Endothelial cell of hepatic sinusoid (primary cell): ENCODE measurements around the gene NYNRIN.
"Not testable (repeated sequence)": the region's sequence is repeated elsewhere in the genome, so short reads cannot be mapped to it uniquely, and the experiment has no call there.

Experiments used
- in situ Hi-C: cut with HindIII; loops from 2 replicates; pipeline ENCODE4 v1.10.0; 2017; ENCODE audit warnings: low sequenced_read_pairs

NYNRIN gene

DNA sequence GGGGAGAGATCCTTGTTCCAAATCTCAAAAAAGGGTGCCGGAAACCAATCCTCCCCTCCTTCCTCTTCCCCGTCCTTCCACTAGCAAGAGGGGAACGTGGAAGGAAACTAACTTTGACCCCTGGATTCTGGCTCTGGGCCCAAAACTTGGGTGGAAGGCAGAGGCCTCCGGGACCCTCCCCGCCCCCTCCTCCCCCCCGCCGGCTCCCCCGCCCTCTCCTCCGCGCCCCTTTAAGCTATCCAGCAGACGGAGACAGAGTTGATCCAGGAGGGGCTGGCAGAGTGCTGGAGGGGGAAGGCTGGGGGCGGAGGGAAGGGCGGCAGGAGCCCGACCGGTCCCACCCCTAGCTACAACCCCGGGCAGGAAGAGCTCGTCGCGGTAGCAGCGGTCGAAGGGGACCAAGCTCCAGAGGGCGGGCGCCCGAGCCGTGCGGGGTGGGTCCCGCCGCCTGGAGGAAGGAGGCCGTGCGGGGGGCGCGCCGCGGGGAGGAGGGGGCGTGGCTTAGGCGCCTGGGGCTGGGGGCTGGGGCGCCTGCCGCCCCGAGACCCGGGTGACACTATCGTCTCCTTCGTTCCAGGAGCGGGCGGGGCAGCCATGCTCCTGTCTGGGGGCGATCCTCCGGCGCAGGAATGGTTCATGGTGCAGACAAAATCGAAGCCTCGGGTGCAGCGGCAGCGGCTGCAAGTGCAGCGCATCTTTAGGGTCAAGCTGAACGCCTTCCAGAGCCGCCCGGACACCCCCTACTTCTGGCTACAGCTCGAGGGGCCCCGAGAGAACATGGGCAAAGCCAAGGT, at the start of gene NYNRIN:
NYNRIN (plus strand) TSS at position 351 of the 794 bp plus-strand sequence; CDS start at position 595, 244 bp downstream.
- in situ Hi-C loops, result no loop called here

DNA sequence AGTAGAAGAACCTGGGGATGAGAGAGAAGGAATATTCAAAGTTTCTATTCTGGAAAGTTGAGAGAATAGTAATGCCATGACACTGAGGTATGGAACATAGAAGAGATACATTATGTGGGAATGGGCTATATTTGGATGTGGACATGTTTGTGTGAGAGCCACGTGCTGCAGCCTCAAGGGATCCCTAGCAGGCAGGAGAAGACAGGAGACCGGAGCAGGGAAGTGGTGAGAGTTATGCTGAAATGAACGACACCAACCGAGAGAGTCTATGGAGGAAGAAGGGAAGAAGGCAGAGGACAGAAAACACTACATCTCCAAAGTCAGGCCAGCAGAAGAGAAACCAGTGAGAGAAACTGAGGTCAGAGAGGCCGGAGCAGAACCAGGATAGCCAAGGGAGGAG, 49.1 kb upstream of the NYNRIN start:
- in situ Hi-C loops, result no loop called here

DNA sequence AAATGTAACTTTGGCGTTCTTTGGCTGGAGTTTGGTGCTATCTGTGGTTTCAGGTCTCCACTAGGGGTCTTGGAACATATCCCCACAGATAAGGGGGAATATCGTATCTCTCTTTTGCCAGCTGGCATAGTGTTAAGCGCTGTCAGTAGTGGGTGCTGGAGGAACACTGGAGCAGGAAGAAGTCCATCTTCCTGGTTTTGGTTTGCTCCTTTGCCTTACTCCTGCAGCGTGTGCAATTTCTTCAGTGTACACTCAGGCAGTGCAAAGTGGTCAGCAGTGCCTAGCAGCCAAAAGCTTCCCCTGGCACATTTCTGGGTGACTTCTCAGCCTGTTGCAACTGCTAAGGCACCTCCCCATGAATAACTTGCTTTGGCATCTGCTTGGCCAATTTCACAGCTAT, 47.3 kb upstream of the NYNRIN start:
- in situ Hi-C loops, result no loop called here

DNA sequence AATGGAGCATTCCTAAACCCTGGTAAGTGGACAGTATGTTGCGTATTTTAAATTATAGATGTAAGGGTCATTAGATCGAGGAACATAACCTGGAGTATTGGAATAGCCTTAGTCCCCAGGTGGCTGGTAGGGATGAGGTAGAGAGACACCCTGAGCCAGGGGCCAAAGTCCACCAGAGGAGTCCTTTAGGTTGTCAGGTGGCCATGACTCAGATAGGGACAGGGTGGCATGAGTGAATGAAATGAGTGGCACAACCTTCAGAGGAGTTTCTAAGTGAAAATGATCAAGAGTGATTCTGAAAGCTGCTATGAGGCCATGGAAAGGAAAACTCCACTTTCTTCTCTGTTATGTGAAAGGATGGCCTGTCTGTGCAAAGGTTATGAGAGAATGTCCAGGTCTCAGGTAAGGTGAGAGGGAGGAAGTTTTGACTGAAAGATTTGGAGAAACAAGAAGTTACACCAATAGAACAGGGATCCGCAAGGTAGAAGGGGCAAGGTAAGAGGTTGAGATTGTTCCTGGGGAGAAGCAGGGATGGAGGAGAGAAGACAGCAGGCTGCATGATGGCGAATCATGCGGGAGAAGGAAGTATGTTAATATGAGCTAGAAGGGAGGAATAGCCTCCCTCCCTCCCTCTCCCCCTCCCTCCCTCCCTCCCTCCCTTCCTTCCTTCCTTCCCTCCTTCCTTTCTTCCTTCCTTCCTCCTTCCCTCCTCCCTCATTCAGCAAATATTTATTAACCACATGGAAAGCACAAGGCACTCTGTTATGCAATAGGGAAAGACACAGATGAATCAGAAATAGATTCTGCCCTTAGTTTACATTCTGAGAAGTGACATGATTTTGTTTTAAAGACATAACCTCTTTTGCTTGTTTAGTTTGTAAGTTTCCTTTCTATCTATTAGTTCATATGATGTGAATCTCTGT, 45.0 kb upstream of the NYNRIN start:
- in situ Hi-C loops, result no loop called here

DNA sequence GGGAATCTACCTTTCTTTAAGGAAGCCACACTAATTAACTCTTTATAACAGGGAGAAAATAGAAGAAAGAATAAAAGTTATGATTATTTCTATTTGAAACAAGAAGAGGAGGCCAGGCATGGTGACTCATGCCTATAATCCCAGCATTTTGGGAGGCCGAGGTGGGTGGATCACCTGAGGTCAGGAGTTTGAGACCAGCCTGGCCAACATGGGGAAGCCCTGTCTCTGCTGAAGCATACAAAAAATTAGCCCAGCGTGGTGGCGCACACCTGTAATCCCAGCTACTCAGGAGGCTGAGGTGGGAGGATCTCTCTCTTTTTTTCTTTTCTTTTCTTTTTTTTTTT, 44.3 kb upstream of the NYNRIN start:
- in situ Hi-C loops, result not testable (repeated sequence)

DNA sequence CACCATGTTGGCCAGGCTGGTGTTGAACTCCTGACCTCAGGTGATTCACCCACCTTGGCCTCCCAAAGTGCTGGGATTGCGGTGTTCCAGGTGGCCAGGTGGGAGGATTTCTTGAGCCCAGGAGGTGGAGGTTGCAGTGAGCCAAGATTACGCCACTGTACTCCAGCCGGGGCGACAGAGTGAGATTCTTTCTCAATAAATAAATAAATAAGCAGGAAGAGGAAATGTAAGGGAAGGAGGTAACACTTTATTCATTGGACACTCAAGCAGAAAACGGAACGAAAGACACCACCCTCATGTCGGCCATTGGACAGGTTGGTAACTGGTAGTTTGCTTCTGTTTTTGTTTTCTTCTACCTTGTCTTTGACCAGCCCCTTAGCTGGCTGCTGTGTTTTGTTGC, 43.8 kb upstream of the NYNRIN start:
- in situ Hi-C loops, result no loop called here

DNA sequence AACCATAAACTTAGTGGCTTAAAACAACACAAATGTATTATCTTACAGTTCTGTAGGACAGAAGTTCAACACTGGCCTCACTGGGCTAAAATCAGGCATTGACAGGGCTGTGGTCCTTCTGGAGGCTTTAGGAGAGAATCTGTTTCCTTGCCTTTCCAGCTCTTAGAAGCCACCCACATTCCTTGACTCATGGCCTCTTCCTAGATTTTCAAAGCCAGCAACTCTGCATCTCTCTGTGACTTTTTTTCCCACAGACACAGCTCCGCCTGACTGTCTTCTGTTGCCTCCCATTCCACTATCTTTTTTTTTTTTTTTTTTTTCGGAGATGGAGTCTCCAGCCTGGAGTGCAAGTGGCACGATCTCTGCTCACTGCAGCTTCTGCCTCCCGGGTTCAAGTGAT, 42.6 kb upstream of the NYNRIN start:
- in situ Hi-C loops, result no loop called here

DNA sequence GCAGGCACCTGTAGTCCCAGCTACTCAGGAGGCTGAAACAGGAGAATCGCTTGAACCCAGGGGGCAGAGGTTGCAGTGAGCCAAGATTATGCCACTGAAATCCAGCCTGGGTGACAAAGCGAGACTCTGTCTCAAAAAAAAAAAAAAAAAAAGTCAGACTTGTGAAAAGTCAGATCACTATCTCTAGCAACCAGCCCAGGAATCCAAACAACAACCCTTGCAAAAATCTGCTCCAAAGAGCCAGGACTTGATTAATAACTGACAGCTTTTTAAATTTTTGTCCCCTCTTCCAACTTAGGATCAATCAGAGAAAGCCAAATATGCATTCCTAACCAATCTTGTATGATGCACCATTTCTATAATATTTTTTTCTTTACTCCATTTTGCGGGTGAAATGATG, 38.5 kb upstream of the NYNRIN start:
- in situ Hi-C loops, result no loop called here

DNA sequence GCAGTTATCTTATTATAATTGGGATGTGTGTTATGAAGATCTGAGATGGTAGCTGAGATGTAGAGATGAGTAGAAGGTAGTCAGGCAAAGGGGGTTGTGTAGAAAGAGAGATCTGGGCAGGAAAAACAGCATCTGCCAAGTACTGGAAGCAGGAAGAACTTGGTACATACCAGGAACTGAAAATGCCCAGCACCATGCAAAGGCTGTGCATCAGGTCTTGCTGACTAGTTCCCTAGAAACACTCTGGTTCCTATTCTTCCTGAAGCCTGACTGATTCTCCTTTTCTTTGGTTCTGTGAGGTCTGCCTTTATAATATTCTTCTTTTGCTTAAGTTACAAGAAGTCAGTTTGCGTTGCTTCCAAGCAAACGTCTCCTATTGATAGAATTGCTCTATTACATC, 37.5 kb upstream of the NYNRIN start:
- in situ Hi-C loops, result no loop called here

DNA sequence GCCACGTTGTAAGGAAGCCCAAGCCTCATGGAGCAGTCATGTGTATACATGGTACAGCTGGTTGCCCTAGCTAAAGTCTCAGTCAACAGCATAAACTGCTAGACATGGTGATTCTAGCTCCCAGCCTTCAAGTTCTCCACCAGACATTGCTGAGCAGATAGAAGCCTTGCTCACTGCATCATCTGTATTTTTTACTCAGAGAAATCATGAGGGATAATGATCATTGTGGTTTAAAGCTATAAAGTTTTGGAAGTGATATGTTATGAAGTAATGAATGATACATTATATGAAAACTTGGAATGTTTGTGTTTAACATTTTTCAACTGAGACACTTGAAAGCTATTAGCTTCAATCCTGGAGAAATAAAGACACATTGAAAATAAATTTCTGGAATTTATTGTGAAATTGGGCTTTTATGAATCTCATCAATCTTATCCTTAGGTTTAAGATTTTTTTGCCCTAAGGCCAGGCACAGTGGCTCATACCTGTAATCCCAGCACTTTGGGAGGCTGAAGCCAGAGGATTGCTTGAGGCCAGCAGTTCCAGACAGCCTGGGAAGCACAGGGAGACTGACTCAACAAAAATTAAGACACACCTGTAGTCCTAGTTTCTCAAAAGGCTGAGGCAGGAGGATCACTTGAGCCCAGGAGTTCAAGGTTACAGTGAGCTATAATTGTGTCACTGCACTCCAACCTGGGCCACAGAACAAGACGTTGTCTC, 36.4 kb upstream of the NYNRIN start:
- in situ Hi-C loops, result no loop called here

DNA sequence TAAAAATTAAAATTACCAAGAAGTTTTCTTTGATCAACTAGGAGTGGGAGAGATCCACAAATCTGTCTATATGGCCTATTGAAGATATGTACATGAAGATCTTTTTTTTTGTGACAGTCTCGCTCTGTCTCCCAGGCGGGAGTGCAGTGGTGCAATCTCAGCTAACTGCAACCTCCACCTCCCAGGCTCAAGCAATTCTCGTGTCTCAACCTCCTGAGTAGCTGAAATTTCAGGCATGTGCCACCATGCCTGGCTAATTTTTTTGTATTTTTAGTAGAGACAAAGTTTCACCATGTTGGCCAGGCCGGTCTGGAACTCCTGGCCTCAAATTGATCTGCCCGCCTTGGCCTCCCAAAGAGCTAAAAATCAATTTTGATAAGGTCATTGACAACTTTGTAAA, 35.4 kb upstream of the NYNRIN start:
- in situ Hi-C loops, result no loop called here

DNA sequence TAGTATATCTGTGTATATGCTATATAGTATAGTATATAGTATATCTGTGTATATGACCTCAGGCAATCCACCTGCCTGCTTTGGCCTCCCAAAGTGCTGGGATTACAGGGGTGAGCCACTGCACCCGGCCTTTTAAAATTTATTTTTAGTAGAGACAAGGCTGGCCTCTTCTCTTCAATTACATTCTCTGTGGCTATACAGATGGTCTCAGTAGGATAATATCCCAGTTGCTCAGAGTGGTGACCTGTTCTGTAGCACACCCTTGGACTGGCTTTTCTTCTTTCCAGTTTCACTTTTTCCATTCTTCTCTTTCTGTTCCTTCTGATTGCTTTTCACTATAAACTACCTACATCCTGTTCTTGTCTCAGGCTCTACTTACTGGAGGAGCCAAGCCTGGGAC, 34.0 kb upstream of the NYNRIN start:
- in situ Hi-C loops, result loop anchor here (5.0 kb wide), 1 partner anchor 52 kb away; no protein-coding TSS in a partner anchor

DNA sequence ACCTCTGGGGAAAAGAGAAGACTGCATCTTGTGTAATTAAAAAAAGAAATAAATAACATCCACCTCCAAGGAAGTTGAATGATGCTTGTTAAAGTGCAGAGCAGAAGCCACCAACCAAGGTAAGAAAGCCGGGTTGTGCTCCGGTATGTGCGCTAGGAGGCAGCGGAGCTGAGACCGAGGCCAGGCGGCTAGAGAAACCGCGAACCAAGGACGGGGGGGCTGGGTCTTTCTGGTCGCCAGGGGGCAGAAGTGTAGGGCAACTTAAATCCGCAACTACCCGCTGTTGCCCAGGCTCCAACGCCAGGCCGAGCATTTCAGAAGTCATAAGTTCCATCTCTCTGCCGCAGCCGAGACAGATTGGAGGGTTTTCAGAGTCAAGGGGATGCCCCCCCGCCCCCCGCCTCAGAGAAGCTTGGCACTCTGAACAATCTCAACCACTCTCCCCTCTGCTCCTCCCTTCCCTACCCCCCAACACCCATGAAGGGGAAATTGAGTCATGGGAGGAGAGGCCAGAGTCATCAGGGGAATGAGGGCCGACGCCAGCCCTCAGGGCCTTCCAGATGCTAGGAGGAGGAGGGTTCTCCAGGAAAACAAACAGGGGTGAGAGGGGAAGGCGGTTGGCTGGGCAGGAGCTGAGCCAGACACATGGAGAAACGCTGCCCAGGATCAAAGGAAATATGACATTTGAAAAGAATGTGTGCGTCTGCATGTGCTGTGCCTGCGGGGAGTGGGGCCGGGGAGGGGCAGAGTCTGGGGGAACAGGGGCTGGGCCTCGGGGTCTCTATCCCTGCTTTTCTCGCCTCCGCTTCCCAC, 33.0 kb upstream of the NYNRIN start:
- in situ Hi-C loops, result loop anchor here (5.0 kb wide), 1 partner anchor 51 kb away; no protein-coding TSS in a partner anchor

DNA sequence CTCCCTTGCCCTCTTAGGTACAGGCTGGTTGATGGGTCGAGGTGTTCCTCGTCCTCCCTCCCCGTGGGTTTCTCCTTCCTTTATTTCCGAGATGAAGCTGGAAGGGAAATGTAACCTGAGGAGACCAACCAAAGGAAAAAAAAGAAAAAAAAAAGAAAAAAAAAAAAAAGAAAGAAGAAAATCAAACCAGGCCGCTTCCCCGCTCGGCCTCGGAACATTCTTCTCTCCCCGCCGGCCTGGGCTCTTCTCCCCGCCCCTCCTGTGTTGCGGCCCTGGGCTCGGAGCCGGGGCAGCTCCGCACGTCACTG, 32.4 kb upstream of the NYNRIN start:
- in situ Hi-C loops, result loop anchor here (5.0 kb wide), 1 partner anchor 51 kb away; no protein-coding TSS in a partner anchor

DNA sequence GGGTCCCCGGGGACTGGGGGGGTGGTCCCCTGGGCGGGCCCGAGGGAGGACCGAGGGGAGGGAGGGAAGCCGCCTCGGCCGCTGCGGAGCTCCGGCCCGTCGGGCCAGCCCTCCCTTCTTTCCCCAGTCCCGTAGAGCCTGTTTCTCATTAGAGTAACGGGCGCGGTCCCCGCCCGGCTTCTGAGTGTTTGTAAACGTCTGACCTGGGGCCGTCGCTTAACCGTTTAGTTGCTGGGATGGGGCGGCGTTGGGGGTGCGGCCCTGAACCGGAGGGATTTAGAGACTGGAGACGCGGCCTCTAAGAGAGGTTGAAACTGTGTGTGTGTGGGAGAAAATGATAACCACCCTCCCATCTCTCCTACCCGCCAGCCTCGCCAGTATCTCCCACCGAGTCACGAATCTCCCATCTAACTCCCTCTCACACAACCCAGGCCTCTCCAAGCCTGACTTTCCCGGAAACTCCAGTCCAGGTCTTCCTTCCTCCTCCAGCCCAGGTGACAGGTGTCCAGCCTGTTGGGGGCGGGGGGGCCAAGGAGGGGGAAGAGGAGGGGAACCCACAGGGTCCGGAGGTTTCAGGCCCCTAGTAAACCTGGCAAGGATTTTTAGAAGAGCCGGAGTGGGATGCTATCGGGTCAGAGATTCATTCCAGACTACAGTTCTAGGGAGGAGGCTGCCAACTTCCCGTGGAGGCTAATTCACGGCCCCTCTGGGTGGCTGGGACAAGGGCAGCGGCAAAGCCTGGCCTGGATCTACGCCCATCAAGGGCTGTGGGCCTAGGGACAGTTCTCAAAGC, 31.9 kb upstream of the NYNRIN start:
- in situ Hi-C loops, result loop anchor here (5.0 kb wide), 1 partner anchor 50 kb away; no protein-coding TSS in a partner anchor

DNA sequence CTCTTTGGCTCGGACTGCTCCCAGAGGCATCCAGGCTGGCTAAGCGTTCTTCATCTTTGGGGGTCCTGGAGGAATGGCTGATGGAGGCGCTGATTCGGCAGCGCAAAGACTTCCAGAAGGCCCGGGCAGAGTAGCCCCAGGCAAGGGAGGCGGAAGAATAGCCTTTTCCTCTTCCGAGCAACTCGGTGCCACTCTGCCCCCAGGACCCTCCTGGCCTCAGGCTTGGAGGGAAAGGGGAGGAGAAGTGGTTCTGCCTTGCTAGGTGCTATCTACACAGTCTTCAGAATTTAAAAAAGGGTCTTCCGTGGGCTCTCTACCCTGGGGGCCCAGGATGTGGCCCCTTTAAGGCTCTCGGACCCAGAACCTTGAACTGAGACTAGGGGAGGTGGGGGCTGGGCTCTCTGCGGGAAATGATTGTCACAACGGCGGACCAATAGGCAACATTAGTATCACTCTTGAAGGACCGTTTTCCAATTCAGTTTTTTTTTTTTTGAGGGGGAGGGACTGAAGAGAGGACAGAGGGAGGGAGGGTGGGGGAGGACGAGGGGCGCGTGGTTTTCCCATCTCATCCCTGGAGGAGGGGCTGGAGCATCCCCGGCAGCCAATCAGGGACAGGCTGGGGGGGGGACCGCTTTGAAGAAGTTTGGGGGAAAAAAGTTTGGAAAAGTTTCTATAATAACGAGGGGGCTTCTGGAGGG, 31.1 kb upstream of the NYNRIN start, which contains the start of gene NFATC4:
NFATC4 (plus strand) TSS at position 671 of the 698 bp plus-strand sequence. CDS start 157 bp downstream, outside the sequence.
- in situ Hi-C loops, result loop anchor here (5.0 kb wide), 1 partner anchor 50 kb away; no protein-coding TSS in a partner anchor

DNA sequence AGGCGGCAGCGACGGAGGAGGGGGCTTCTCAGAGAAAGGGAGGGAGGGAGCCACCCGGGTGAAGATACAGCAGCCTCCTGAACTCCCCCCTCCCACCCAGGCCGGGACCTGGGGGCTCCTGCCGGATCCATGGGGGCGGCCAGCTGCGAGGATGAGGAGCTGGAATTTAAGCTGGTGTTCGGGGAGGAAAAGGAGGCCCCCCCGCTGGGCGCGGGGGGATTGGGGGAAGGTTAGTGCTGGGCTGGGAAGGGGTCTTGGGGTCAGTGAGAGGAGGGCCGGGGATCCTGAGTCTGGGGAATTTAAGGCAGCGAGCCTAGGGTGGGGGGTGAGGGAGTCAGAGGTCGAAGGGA, 30.6 kb upstream of the NYNRIN start:
- in situ Hi-C loops, result loop anchor here (5.0 kb wide), 1 partner anchor 49 kb away; no protein-coding TSS in a partner anchor

DNA sequence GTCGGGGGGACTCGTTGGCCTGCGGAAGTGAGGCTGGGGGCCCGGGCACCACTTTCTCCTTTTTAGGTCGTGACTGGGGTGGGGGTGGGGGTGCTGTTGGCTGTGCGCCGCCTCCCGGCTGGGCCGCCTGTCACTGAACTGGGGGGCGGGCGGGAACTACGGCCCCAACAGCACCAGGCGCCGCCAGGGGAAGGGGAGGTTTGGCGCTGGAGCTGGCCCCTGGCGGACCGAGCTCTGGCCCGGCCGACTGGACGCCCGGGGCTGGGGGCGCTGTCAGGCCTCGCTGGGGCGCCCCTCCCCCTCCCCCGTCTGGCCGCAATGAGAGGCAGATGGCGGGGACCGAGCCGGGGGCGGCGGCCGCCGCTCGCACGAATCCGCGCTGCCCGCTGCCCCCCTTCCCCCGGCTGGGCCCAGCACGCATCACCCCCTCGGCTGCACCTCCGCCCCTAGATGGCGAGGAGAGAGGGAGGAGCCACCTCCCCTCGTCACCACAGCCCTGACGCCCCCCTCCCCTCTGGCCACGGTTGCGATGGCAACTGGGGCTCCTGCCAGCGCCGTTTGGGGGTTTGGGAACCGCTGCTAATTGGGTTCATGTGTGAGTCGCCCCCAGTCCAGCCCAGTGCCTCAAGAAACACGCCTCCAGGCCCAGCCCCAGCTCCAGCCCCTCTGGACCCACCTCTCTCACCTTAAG, 30.1 kb upstream of the NYNRIN start:
- in situ Hi-C loops, result loop anchor here (5.0 kb wide), 1 partner anchor 49 kb away; no protein-coding TSS in a partner anchor
